A673 (cell line): ENCODE measurements around the gene CLNS1A. TPM values are rescaled to one million over a fixed set of nuclear protein-coding genes. Genes with fewer than 3 reads are reported as not detected.

Source experiments
- BruUV-seq: library from RNA; stranded (reverse); fragments of 400-500 nt; replicated peaks from 2 replicates; lab custom pipeline; 2021; lab: Mats Ljungman, UMichigan
- CTCF ChIA-PET: fragments of 300-600 bp; sonication (Branson Sonifier 250); formaldehyde crosslinking; loops from one replicate; lab custom pipeline; 2022; ENCODE audit warnings: antibody characterized with exemption; lab: Charles Lee
- POLR2A ChIA-PET: fragments of 300-600 bp; sonication (Branson Sonifier 250); formaldehyde crosslinking; loops from one replicate; lab custom pipeline; 2022; ENCODE audit warnings: antibody characterized with exemption; ENCODE audit not compliant: low non-redundant PET; lab: Charles Lee
- DNase-seq: peaks from one replicate; pipeline ENCODE4 v3.0.0-alpha.2; 2015; ENCODE audit warnings: low spot score
- H3K27ac ChIP-seq: fragments of 200-600 bp; sonication (generic); 2 replicates; pipeline ENCODE4 v1.5.1; 2016; ENCODE audit warnings: mixed run types, low read depth, mild to moderate bottlenecking, mixed read lengths, antibody characterized with exemption, low read length; ENCODE audit not compliant: poor library complexity, severe bottlenecking
- H3K27me3 ChIP-seq: fragments of 200-600 bp; sonication (generic); replicated peaks from 2 replicates; pipeline ENCODE4 v1.6.1; 2017; ENCODE audit warnings: mixed run types, low read depth, mild to moderate bottlenecking, mixed read lengths, antibody characterized with exemption, low read length; ENCODE audit not compliant: insufficient read depth, poor library complexity
- H3K36me3 ChIP-seq: fragments of 200-600 bp; sonication (generic); 2 replicates; pipeline ENCODE4 v1.6.1; 2016; ENCODE audit warnings: mixed run types, mild to moderate bottlenecking, mixed read lengths, antibody characterized with exemption, low read length; ENCODE audit not compliant: insufficient read depth, poor library complexity, severe bottlenecking
- H3K4me1 ChIP-seq: fragments of 200-600 bp; sonication (generic); 2 replicates; pipeline ENCODE4 v1.6.1; 2017; ENCODE audit warnings: mixed run types, mild to moderate bottlenecking, mixed read lengths, antibody characterized with exemption, low read length; ENCODE audit not compliant: insufficient read depth, poor library complexity, severe bottlenecking
- H3K4me3 ChIP-seq: fragments of 200-600 bp; sonication (generic); 2 replicates; pipeline ENCODE4 v1.5.1; 2016; ENCODE audit warnings: low read depth, mixed run types, mild to moderate bottlenecking, mixed read lengths, low read length; ENCODE audit not compliant: poor library complexity, severe bottlenecking
- H3K9me3 ChIP-seq: fragments of 200-600 bp; sonication (generic); 2 replicates; pipeline ENCODE4 v1.6.1; 2016; ENCODE audit warnings: mixed run types, low read depth, mild to moderate bottlenecking, mixed read lengths, antibody characterized with exemption, low read length; ENCODE audit not compliant: poor library complexity, severe bottlenecking
- EZH2 ChIP-seq: fragments of 200-600 bp; sonication (generic); IDR thresholded peaks from 2 replicates; pipeline ENCODE4 v1.6.1; 2017; ENCODE audit warnings: borderline replicate concordance, low read depth, mild to moderate bottlenecking, mixed read lengths, antibody characterized with exemption, low read length; ENCODE audit not compliant: poor library complexity, severe bottlenecking
- intact Hi-C: fragments of 100-400 bp; cut with micrococcal nuclease; formaldehyde crosslinking; loops from one replicate; pipeline ENCODE4 v1.10.0; 2022; ENCODE audit not compliant: unreplicated experiment
- total RNA-seq: library from RNA; stranded (reverse); gene quantifications from 2 replicates; pipeline ENCODE4 v1.2.3, GENCODE V29; 2021
- TF ChIP-seq, protein P1 (sequence below): fragments of 300-800, 200-600 bp; sonication (generic); conservative IDR thresholded peaks from 2 replicates; pipeline ENCODE4 v1.5.1; 2017; ENCODE audit warnings: low read depth, mild to moderate bottlenecking, antibody characterized with exemption, low read length, moderate library complexity, mixed read lengths

Gene CLNS1A
- total RNA-seq, 1 experiment from 2014 or later, result 198 TPM

DNA sequence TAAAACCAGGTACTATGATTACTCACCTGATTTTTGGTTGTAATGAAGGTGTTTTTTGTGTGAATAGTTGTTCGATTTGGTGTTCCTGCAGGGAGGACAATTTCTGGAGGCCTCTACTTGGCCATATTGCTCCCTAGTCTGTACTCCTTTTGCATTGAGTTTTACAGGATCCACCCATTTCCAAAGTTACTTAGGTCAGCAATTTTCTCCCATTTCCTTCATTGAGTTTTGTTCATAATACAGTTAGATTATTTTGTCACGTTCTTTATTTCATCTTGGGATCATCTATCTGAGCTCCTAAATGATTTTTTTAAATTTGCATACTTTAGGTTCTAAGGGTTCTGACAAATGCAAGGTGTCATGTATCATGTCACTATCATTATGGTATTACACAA, 67.9 kb downstream of the CLNS1A start:
- no peaks in the 10 kb centered on the region for H3K27me3 ChIP-seq
- ChIA-PET POLR2A (no interaction called here), CTCF (no interaction called here)
- no peaks in the 10 kb centered on the region for H3K36me3 ChIP-seq
- H3K9me3 ChIP-seq, result no peaks in the 10 kb centered on the region
- H3K27ac ChIP-seq, result no peak overlapping the region
- H3K4me1 ChIP-seq, result no peaks in the 10 kb centered on the region
- TF ChIP-seq EZH2, result no peak
- TF ChIP-seq, protein P1, sequence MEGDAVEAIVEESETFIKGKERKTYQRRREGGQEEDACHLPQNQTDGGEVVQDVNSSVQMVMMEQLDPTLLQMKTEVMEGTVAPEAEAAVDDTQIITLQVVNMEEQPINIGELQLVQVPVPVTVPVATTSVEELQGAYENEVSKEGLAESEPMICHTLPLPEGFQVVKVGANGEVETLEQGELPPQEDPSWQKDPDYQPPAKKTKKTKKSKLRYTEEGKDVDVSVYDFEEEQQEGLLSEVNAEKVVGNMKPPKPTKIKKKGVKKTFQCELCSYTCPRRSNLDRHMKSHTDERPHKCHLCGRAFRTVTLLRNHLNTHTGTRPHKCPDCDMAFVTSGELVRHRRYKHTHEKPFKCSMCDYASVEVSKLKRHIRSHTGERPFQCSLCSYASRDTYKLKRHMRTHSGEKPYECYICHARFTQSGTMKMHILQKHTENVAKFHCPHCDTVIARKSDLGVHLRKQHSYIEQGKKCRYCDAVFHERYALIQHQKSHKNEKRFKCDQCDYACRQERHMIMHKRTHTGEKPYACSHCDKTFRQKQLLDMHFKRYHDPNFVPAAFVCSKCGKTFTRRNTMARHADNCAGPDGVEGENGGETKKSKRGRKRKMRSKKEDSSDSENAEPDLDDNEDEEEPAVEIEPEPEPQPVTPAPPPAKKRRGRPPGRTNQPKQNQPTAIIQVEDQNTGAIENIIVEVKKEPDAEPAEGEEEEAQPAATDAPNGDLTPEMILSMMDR, result no peak
- intact Hi-C loops, result no loop called here
- BruUV-seq, result no TSS peak
- no peak overlapping the region for H3K4me3 ChIP-seq
- no peak for DNase-seq

DNA sequence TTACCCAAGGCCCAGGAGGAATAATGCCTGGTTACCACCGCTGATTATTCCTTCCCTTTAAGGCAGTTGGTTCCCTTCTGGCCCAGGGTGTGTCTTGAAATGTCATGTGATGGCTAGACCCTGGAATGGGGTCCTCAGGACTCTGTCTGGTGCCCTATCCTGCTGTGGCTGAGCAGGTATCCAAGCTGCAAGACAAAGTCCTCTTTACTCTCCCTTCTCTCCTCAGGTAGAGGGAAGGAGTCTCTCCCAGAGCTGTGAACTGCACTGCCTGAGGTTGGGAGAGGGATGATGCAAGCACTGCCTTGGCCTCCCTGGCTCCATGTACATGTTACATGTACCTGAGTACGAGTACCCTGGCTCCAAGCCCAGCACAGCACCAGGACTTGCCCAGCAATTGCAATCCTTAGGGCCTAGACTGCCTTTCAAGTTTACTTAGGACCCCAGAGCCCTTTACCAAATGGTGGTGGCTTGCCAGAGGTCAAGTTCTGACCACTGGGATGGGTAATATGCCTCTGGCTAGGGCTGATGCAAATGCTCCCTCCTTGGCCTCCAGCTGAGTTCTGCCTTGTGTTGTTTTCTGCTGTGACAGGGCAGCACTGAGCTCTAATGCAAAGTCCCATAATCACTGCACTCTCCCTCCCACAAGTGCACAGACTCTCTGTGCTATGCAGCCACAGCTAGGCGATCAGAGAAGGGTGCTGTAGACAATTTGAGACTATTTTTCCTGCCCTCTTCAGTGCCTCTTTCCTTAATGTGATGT, 68.5 kb downstream of the CLNS1A start:
- H3K27me3 ChIP-seq, result no peaks in the 10 kb centered on the region
- no peaks in the 10 kb centered on the region for H3K36me3 ChIP-seq
- no peak for DNase-seq
- no TSS peak for BruUV-seq
- ChIA-PET POLR2A (no interaction called here), CTCF (no interaction called here)
- intact Hi-C loops, result no loop called here
- TF ChIP-seq, protein P1, result no peak
- no peak for TF ChIP-seq EZH2
- no peaks in the 10 kb centered on the region for H3K4me1 ChIP-seq
- H3K27ac ChIP-seq, result no peak overlapping the region
- H3K4me3 ChIP-seq, result no peak overlapping the region
- H3K9me3 ChIP-seq, result no peaks in the 10 kb centered on the region

DNA sequence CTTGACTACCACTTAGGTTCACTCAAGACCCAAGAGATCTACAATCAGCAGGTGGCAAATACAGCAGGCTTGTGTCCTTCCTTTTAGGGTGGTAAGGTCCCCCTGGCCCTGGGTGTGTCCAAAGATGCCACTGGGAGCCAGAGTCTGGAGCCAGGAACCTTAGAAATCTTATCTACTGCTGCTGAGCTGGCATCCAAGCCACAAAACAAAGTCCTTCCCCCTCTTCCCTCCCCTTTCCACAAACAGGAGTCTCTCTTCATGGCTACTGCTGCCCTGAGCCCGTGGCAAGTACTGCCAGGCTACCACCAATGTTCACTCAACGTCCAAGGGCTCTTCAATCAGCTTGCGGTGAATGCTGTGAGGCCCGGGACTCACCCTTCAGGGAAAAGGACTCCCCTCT, 69.3 kb downstream of the CLNS1A start:
- CTCF ChIA-PET, result interaction anchor here (0.5 kb wide), 1 partner anchor 518 kb away, joined by 4 read pairs; no protein-coding TSS in a partner anchor
- intact Hi-C loops, result no loop called here
- BruUV-seq, result no TSS peak

More for the DNA sequence above, 69.3 kb downstream of the CLNS1A start:
- no peak for DNase-seq
- POLR2A ChIA-PET, result no interaction called here
- Histone ChIP-seq H3K27me3 (no peaks in the 10 kb centered on the region), H3K4me3 (no peak overlapping the region), H3K4me1 (no peaks in the 10 kb centered on the region), H3K9me3 (no peaks in the 10 kb centered on the region), H3K27ac (no peak overlapping the region), H3K36me3 (no peaks in the 10 kb centered on the region)
- no peak for TF ChIP-seq EZH2
- TF ChIP-seq, protein P1, result no peak

Other genes with a start within 250 kb of the CLNS1A start
- 44.2 and 50.8 TPM in 2 replicates for gene PAK1, start 163.7 kb downstream of the CLNS1A start, total RNA-seq
- 0.39 and 1.0 TPM in 2 replicates for gene AQP11, start 47.8 kb downstream of the CLNS1A start, total RNA-seq
- 94.1 and 112 TPM in 2 replicates for gene RSF1, start 182.9 kb upstream of the CLNS1A start, total RNA-seq
- gene AAMDC, start 183.3 kb upstream of the CLNS1A start, total RNA-seq, result 15.7 and 18.1 TPM in 2 replicates